Measurements from ENCODE around the gene FAM13C. TPM values are rescaled to one million over a fixed set of nuclear protein-coding genes. Genes with fewer than 3 reads are reported as not detected.

The FAM13C gene
- total RNA-seq, 4 donors from 2014 or later, result 1.8 to 47.9 (median 5.7) TPM

GRCh38 chr10:59236064-59236697, 126.2 kb downstream of the FAM13C start:
- no peaks in the 10 kb centered on the region for H3K4me1 ChIP-seq
- no peak for DNase-seq
- H3K27ac ChIP-seq, result no peak overlapping the region
- TF ChIP-seq CTCF (IDR thresholded peaks at IDR 0.05), result no peak
- no peak for TF ChIP-seq POLR2A (IDR thresholded peaks at IDR 0.05)
- no peaks in the 10 kb centered on the region for H3K9me3 ChIP-seq
- no peak overlapping the region for H3K4me3 ChIP-seq
- H3K27me3 ChIP-seq, result no peaks in the 10 kb centered on the region
- peaks cover 0 to 9% (median 0%) of the 10 kb centered on the region in 3 donors for H3K36me3 ChIP-seq

- DNase-seq, result peak in 1 of 3 donors; percentile 49
- H3K4me1 ChIP-seq, result no peaks in the 10 kb centered on the region
- no peaks in the 10 kb centered on the region for H3K27me3 ChIP-seq
These were observed 127.4 kb downstream of the FAM13C start for GRCh38 chr10:59234816-59235429.

GRCh38 chr10:59234194-59234593, 128.2 kb downstream of the FAM13C start:
- Histone ChIP-seq H3K4me1 (no peaks in the 10 kb centered on the region), H3K4me3 (no peak overlapping the region), H3K27me3 (no peaks in the 10 kb centered on the region), H3K36me3 (peaks cover 0 to 7% (median 0%) of the 10 kb centered on the region in 3 donors), H3K9me3 (no peaks in the 10 kb centered on the region), H3K27ac (no peak overlapping the region)
- no peak for TF ChIP-seq POLR2A (IDR thresholded peaks at IDR 0.05)
- no peak for TF ChIP-seq CTCF (IDR thresholded peaks at IDR 0.05)
- DNase-seq, result no peak

More at GRCh38 chr10:59234816-59235429, 127.4 kb downstream of the FAM13C start:
- Histone ChIP-seq H3K9me3 (no peaks in the 10 kb centered on the region), H3K36me3 (peaks cover 0 to 9% (median 0%) of the 10 kb centered on the region in 3 donors), H3K27ac (no peak overlapping the region), H3K4me3 (no peak overlapping the region)
- TF ChIP-seq POLR2A (IDR thresholded peaks at IDR 0.05) (no peak), CTCF (IDR thresholded peaks at IDR 0.05) (peak in 4 of 6 experiments; percentile 31 to 54 (median 48))

DNA sequence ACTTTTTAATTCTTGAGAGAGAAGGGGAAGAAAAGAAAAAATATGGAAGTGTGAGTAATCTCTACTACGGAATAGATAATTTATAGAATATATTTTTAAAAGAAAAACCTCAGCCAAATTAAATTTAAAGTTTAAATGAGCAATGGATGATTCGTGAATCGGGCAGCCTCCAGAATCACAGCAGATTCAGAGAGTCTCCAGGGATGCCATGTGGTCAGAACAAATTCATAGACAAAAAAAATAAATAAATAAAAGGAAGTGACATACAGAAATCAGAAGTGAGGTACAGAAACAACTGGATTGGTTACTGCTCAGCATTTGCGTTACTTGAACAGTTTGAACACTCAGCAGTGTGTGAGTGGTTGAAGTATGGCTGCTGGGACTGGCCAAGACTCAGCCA, 132.9 kb downstream of the FAM13C start:
- no peaks in the 10 kb centered on the region for H3K36me3 ChIP-seq
- H3K4me1 ChIP-seq, result no peaks in the 10 kb centered on the region
- no peak overlapping the region for H3K4me3 ChIP-seq
- TF ChIP-seq CTCF (IDR thresholded peaks at IDR 0.05), result no peak
- no peak for TF ChIP-seq POLR2A (IDR thresholded peaks at IDR 0.05)
- H3K27ac ChIP-seq, result no peak overlapping the region
- no peak for DNase-seq
- no peaks in the 10 kb centered on the region for H3K9me3 ChIP-seq
- no peaks in the 10 kb centered on the region for H3K27me3 ChIP-seq

- Histone ChIP-seq H3K9me3 (no peaks in the 10 kb centered on the region), H3K27me3 (no peaks in the 10 kb centered on the region), H3K36me3 (no peaks in the 10 kb centered on the region), H3K4me3 (no peak overlapping the region), H3K4me1 (no peaks in the 10 kb centered on the region), H3K27ac (no peak overlapping the region)
- TF ChIP-seq CTCF (IDR thresholded peaks at IDR 0.05) (no peak), POLR2A (IDR thresholded peaks at IDR 0.05) (no peak)
- no peak for DNase-seq
These were observed 135.1 kb downstream of the FAM13C start for GRCh38 chr10:59227136-59227673.

Data from Peyer's patch (tissue), 4 donors.